GM19438 (cell line): Measurements from ENCODE around the gene RIOK1.
"Not testable (repeated sequence)": the region's sequence is repeated elsewhere in the genome, so short reads cannot be mapped to it uniquely, and the experiment has no call there.

ENCODE experiments used
- ATAC-seq: cut with Tn5 transposase; IDR thresholded peaks from one replicate; pipeline ENCODE4 v1.9.1; 2021; ENCODE audit warnings: low read depth; ENCODE audit not compliant: unreplicated experiment

The RIOK1 gene

DNA sequence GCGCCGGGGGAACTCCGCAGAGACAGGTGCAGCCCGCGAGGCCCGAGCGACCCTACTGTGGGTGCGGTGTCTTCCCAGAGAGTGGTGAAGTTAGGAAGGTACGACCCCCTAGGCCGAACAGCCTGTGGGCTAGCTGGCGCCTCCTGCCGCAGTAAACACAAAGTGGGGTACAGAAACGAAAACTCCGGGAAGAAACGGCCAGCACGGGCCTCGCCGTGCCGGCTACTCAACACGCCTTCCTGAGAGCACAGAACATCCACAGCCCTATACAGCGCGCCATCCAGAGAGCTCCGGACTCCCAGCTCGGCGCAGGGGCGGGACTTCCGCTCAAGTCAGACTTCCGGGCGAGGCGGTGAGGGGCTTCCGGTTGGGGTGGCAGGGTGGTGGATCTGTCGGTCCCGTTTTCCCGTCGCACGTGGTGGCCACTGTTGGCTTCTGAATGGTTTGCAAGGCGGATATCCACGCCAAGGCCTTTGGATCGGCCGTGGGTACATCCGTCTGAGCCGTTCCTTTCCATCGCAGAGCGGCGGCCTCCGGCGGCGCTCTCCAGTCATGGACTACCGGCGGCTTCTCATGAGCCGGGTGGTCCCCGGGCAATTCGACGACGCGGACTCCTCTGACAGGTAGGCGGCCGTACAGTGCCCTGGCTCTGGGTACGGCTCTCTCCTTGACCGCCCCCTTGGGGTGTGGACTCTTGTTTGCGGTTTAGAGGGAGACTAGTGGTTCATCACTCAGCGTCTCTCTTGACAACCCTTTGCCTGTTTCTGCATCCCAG lies at the start of gene RIOK1, which contains the start of gene CAGE1:
Gene RIOK1 (plus strand): TSS at position 358 of the 775 bp plus-strand sequence. CDS start 195 bp downstream, at position 553.
Gene CAGE1 (minus strand): TSS at position 292 of the 775 bp plus-strand sequence. CDS start 2,569 bp downstream, outside the sequence.
- peak; percentile 97 for ATAC-seq

- ATAC-seq = no peak
These were observed 48.3 kb upstream of the RIOK1 start for GRCh38 chr6:7341271-7341670.

GRCh38 chr6:7341989-7342742 lies 47.4 kb upstream of the RIOK1 start:
- ATAC-seq = no peak

DNA sequence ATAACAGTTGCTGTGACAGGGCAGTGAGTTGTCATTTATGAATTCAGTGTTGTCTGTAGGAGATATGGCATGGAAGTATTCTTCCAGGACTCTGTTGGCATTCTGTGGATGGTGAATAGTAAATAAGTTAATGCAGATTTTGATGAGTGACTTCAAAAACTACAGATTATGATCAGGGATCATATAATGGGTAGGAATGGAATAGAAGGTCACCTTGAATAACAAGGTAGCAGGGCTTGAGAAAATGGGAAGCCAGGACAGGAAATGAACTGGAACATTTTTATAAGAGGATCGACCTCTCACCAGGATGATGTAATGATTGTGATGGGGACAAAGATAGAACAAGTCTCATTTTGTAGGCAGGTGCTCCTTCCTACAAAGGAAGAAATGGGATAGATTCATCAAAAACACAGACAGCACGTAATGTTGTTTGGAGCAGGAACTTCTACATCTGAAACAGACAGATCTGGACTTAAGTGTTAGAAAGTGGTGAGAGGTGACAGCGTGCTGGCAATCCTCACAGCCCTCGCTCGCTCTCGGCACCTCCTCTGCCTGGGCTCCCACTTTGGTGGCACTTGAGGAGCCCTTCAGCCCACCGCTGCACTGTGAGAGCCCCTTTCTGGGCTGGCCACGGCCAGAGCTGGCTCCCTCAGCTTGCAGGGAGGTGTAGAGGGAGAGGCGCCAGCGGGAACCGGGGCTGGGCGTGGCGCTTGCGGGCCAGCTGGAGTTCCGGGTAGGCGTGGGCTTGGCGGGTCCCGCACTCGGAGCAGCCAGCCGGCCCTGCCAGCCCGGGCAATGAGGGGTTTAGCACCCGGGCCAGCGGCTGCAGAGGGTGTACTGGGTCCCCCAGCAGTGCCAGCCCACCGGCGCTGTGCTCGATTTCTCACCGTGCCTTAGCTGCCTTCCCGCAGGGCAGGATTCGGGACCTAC lies 45.8 kb upstream of the RIOK1 start:
- ATAC-seq = no peak

DNA sequence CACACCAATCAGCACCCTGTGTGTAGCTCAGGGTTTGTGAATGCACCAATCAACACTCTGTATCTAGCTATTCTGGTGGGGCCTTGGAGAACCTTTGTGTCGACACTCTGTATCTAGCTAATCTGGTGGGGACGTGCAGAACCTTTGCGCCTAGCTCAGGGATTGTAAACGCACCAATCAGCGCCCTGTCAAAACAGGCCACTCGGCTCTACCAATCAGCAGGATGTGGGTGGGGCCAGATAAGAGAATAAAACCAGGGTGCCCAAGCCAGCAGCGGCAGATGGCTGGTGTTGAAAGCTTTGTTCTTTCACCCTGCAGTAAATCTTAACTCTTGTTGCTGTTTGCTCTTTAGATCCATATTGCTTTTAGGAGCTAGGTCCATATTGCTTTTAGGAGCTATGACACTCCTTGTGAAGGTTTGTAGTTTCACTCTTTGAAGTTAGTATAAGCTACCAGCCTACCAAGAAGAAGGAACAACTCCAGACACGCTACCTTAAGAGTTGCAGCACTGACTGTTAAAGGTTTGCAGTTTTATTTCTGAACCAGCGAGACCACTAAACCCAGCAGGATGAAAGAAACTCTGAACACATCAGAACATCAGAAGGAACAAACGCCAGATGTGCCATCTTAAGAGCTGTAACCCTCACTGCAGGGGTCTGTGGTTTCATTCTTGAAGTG lies 44.7 kb upstream of the RIOK1 start:
- ATAC-seq = not testable (repeated sequence)

GRCh38 chr6:7347551-7347997 lies 42.0 kb upstream of the RIOK1 start:
- ATAC-seq = not testable (repeated sequence)

DNA sequence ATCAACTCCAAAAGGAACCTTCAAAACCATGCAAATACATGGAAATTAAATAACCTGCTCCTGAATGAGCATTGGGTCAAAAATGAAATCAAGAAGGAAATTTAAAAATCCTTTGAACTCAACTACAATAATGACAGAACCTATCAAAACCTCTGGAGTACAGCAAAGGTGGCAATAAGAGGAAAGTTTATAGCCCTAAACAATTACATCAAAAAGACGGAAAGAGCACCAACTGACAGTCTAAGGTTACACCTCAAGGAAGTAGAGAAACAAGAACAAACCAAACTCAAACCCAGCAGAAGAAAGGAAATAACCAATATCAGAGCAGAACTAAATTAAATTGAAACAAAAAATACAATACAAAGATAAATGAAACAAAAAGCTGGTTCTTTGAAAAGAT lies 39.0 kb upstream of the RIOK1 start:
- ATAC-seq = not testable (repeated sequence)

DNA sequence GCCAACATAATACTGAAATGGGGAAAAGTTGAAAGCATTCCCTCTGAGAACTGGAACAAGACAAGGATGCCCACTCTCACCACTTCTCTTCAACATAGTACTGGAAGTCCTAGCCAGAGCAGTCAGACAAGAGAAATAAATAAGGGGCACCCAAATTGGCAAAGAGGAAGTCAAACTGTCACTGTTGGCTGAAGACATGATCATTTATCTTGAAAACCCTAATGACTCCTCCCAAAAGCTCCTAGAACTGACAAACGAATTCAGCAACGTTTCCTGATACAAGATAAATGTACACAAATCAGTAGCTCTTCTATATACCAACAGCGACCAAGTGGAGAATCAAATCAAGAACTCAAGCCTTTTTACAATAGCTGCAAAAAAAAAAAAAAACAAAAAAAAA lies 37.7 kb upstream of the RIOK1 start:
- not testable (repeated sequence) for ATAC-seq

- ATAC-seq = no peak
These were observed 22.2 kb upstream of the RIOK1 start for GRCh38 chr6:7367408-7367807.

- ATAC-seq = no peak
These were observed 15.9 kb upstream of the RIOK1 start for GRCh38 chr6:7373739-7374138.

DNA sequence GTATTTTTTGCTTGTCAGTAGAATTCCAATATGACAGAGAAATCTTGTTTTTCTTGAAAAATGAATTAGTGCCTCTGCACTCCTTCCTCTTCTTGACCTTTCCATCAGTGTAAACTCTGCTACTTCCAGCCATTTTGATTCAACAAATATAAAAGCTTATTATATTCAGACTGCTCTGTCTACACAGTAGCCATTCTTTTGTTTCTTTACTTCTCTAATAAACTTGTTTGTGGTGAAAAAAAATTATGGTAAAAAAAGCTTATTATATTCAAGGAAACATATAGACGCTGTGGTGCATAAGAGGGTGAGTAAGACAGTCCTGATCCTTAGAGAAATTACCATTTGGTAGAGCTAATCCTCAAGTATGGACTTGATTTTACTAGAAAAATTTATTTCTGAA lies 11.6 kb upstream of the RIOK1 start:
- no peak for ATAC-seq

DNA sequence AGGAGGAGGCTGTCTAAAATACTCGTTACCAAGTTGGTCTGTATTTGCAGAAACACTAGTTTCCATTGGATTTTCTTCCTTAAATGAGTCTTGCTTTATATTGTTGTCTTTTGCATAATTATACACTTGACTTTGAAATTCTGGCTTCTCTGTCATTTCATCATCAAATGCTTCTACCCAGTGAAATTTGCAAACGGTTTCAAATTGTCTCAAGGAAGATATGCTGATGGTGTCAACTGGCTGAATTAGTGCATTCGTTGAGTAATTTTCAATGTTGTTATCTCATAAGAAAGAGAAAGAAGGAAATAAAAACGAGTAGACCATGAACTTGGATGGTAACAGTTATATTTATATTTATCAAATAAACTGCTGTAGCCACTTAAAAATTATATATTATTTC lies 10.9 kb upstream of the RIOK1 start:
- no peak for ATAC-seq

DNA sequence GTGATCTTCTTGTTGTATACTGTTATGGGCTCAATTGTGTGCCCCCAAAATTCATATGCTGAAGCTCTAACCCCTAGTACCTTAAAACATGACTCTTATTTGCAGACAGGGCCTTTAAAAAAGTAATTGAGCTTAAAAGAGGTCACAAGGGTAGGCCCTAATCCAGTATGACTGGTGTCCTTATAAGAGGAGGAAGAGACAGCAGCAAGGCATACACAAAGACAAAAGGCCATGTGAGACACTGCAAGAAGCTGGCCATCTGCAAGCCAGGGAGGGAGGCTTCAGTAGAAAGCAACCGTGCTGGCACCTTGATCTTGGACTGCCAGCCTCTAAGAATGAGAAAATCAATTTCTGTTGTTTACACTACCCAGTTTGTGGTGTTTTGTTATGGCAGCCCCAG lies 8.5 kb upstream of the RIOK1 start:
- ATAC-seq = no peak

DNA sequence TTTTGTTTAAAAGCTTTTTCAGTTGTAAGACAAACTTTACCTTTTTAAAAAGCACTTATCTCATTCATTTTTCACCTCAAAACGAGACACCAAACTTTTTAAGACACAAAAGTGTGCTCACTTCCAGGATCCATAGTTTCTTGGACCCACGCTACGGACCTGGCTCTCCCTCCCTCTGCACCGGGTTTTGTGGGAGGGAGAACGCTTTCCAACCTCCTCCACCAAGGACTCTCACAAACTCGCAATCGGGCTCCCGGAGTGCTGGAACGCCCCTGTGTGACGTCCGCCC lies 502 bp upstream of the RIOK1 start:
- no peak for ATAC-seq

DNA sequence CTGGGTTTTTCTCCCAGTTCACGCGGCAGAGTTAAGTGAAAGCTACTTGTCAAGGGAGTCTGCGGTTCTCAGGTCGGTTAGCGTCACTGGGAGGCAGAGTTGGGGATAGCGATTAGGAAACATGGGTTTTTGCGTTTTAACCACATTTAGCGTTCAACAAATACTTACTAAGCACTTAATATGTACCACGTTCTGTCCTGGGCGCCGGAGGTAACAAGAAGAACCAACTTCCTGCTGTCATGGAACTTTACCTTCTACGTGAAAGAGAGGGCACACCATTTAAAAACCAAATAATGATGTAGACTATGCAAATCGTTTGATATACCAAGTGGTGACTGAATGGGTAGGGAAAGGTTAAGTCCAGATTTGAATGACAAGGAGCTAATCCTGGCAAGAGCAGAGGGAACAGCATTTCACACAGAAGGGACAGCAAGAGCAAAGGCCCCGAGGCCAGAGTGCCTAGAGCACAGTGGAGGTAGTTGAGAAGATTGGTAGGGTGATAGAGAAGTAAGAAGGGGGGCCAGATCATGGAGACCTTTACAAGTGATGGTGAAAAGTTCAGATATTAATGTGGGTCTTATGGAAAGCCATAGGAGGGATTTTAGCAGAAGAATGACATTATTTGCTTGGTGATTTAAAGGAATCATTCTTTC lies 744 bp downstream of the RIOK1 start:
- peak; percentile 12 for ATAC-seq

- no peak for ATAC-seq
These were observed 1.5 kb downstream of the RIOK1 start for GRCh38 chr6:7391151-7391550.

- ATAC-seq = no peak
These were observed 2.8 kb downstream of the RIOK1 start for GRCh38 chr6:7392402-7392801.

- ATAC-seq = no peak
These were observed 11.5 kb downstream of the RIOK1 start for GRCh38 chr6:7401075-7401474.

DNA sequence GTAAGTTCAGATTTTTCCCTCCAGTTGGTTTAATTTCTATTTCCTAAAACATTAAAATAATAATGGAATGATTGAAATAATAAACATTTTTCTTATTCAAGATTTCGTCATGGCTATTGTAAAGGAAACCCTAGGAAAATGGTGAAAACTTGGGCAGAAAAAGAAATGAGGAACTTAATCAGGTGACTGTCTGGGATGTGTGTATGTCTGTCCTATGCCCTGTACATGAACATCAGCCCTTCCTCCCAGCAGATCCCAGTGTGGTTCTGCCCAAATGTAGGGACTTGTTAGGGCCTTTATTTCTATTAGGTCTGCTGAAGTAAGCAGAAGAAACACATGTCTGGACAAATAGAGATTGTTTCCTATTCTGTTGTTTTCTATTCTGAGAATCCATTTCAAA lies 13.1 kb downstream of the RIOK1 start:
- no peak for ATAC-seq

- ATAC-seq = no peak
These were observed 14.9 kb downstream of the RIOK1 start for GRCh38 chr6:7404546-7404945.
